ENCODE measurements around the gene ODAD3. TPM values are rescaled to one million over a fixed set of nuclear protein-coding genes. Genes with fewer than 3 reads are reported as not detected.

Gene ODAD3
- total and polyA plus RNA-seq, 2 of the 13 experiments (the other 11 are each of a cell fraction or from before 2014, with no cell fraction given), result 0.04 to 0.08 TPM

- TF ChIP-seq ZNF280D (CRISPR knock-in tag; IDR thresholded peaks at IDR 0.05), result peak; percentile 50; the same call in 1 of the 2 replicates
- peak; percentile 87 for TF ChIP-seq BHLHE40 (IDR thresholded peaks at IDR 0.05; ENCODE audit: low read length)
- peak; percentile 37; the same call in 1 of the 2 replicates for TF ChIP-seq RFXANK (CRISPR knock-in tag; IDR thresholded peaks at IDR 0.05)
- peak; percentile 42; the same call in 1 of the 2 replicates for TF ChIP-seq KDM3A (CRISPR knock-in tag; IDR thresholded peaks at IDR 0.05; ENCODE audit: low read depth)
- TF ChIP-seq SOX6 (IDR thresholded peaks at IDR 0.05), result no peak
- TF ChIP-seq SOX6 (CRISPR knock-in tag; IDR thresholded peaks at IDR 0.05), result peak; percentile 65
- TF ChIP-seq ZBTB3 (CRISPR knock-in tag; IDR thresholded peaks at IDR 0.05; ENCODE audit: borderline replicate concordance, low read depth), result no peak
- peak; percentile 100 for TF ChIP-seq THAP7 (CRISPR knock-in tag; IDR thresholded peaks at IDR 0.05)
- peak; percentile 69; the same call in 1 of the 2 replicates for TF ChIP-seq DRAP1 (CRISPR knock-in tag; IDR thresholded peaks at IDR 0.05)
- peak; percentile 98 for TF ChIP-seq KAT8 (CRISPR knock-in tag; IDR thresholded peaks at IDR 0.05)
- TF ChIP-seq GABPB1 (CRISPR knock-in tag; IDR thresholded peaks at IDR 0.05), result peak; percentile 99
- TF ChIP-seq RCOR2 (CRISPR knock-in tag; IDR thresholded peaks at IDR 0.05), result no peak; the same call in 1 of the 2 replicates
- TF ChIP-seq E2F5 (CRISPR knock-in tag; conservative IDR thresholded peaks at IDR 0.05), result peak; percentile 73; the same call in 1 of the 2 replicates
- 0 out of 2 replicates have a peak, but pooled peaks have one; percentile 60 for TF ChIP-seq THAP8 (CRISPR knock-in tag; IDR thresholded peaks at IDR 0.05; ENCODE audit: borderline replicate concordance)
- TF ChIP-seq HMGXB4 (CRISPR knock-in tag; IDR thresholded peaks at IDR 0.05; ENCODE audit: borderline replicate concordance in 1 of 2, low read depth in 1 of 2), result peak; percentile 65 to 75; a peak in 3 of 4 replicates
- TF ChIP-seq MEF2D (CRISPR knock-in tag; IDR thresholded peaks at IDR 0.05), result peak; percentile 61; the same call in 1 of the 2 replicates
- TF ChIP-seq THRA (CRISPR knock-in tag; IDR thresholded peaks at IDR 0.05; ENCODE audit: borderline replicate concordance), result peak; percentile 62
- TF ChIP-seq SIX1 (CRISPR knock-in tag; IDR thresholded peaks at IDR 0.05; ENCODE audit: borderline replicate concordance), result 0 out of 2 replicates have a peak, but pooled peaks have one; percentile 23
- no peak for TF ChIP-seq REXO4 (CRISPR knock-in tag; IDR thresholded peaks at IDR 0.05; ENCODE audit: borderline replicate concordance)
Observed at GRCh38 chr19:11435057-11435832, at the start of gene ODAD3, which contains the start of gene PRKCSH (continued).
